Mesendoderm (in vitro differentiated cells): ENCODE data around the gene RRP8.
A peak's percentile ranks its signal among the peaks of the same experiment; 100 is the strongest.

Experiments
- DNase-seq: peaks from one replicate; pipeline ENCODE4 v3.0.0; 2013
- H2AK5ac ChIP-seq: 2 replicates; pipeline ENCODE4 v1.6.1; 2013; ENCODE audit warnings: low read length, inconsistent platforms
- H2BK120ac ChIP-seq: 2 replicates; pipeline ENCODE4 v1.6.1; 2013; ENCODE audit warnings: low read depth, mild to moderate bottlenecking, low read length, moderate library complexity, mixed read lengths
- H2BK15ac ChIP-seq: replicated peaks from 2 replicates; pipeline ENCODE4 v1.6.1; 2013; ENCODE audit warnings: low read depth, mild to moderate bottlenecking, moderate library complexity
- H2BK5ac ChIP-seq: 2 replicates; pipeline ENCODE4 v1.6.1; 2013; ENCODE audit warnings: low read length, inconsistent platforms
- H3K18ac ChIP-seq: 2 replicates; pipeline ENCODE4 v1.6.1; 2013; ENCODE audit warnings: mild to moderate bottlenecking, low read length, mixed read lengths
- H3K23ac ChIP-seq: one replicate; pipeline ENCODE4 v1.6.1; 2013; ENCODE audit warnings: low read length
- H3K27ac ChIP-seq: 2 replicates; pipeline ENCODE4 v1.5.1; 2013; ENCODE audit warnings: low read depth, mild to moderate bottlenecking, inconsistent platforms, low read length, moderate library complexity
- H3K27me3 ChIP-seq: 2 replicates; pipeline ENCODE4 v1.6.1; 2013; ENCODE audit warnings: low read length, control low read depth, mild to moderate bottlenecking, inconsistent platforms; ENCODE audit not compliant: insufficient read depth, poor library complexity
- H3K36me3 ChIP-seq: 2 replicates; pipeline ENCODE4 v1.6.1; 2013; ENCODE audit warnings: low read length, inconsistent platforms; ENCODE audit not compliant: control insufficient read depth, insufficient read depth
- H3K4ac ChIP-seq: one replicate; pipeline ENCODE4 v1.6.1; 2013; ENCODE audit warnings: low read depth, mild to moderate bottlenecking, low read length, moderate library complexity
- H3K4me1 ChIP-seq: 2 replicates; pipeline ENCODE4 v1.6.1; 2013; ENCODE audit warnings: low read depth, low read length, inconsistent platforms; ENCODE audit not compliant: control insufficient read depth
- H3K4me2 ChIP-seq: 2 replicates; pipeline ENCODE4 v1.6.1; 2013; ENCODE audit warnings: low read length
- H3K4me3 ChIP-seq: 2 replicates; pipeline ENCODE4 v1.5.1; 2013; ENCODE audit warnings: mild to moderate bottlenecking, low read length
- H3K56ac ChIP-seq: one replicate; pipeline ENCODE4 v1.6.1; 2013; ENCODE audit warnings: low read length
- H3K79me1 ChIP-seq: 2 replicates; pipeline ENCODE4 v1.6.1; 2013; ENCODE audit warnings: low read length, inconsistent platforms
- H3K79me2 ChIP-seq: 2 replicates; pipeline ENCODE4 v1.6.1; 2013; ENCODE audit warnings: mild to moderate bottlenecking, low read length; ENCODE audit not compliant: control insufficient read depth, insufficient read depth
- H3K9ac ChIP-seq: 2 replicates; pipeline ENCODE4 v1.6.1; 2013; ENCODE audit warnings: low read length, inconsistent platforms
- H4K5ac ChIP-seq: one replicate; pipeline ENCODE4 v1.6.1; 2013; ENCODE audit warnings: low read length
- H4K8ac ChIP-seq: one replicate; pipeline ENCODE4 v1.6.1; 2013; ENCODE audit warnings: low read depth, mild to moderate bottlenecking, control low read depth, low read length, moderate library complexity
- WGBS: extraction: QIAGEN DNeasy Blood & Tissue Kit; methylation state at CpG from one replicate; pipeline ENCODE4 v1.1.7; 2013; ENCODE audit warnings: low lambda C conversion rate, missing lambda C conversion rate; ENCODE audit not compliant: insufficient coverage; ENCODE audit errors: extremely low coverage; 5-methylcytosine and 5-hydroxymethylcytosine counted together

The RRP8 gene

DNA sequence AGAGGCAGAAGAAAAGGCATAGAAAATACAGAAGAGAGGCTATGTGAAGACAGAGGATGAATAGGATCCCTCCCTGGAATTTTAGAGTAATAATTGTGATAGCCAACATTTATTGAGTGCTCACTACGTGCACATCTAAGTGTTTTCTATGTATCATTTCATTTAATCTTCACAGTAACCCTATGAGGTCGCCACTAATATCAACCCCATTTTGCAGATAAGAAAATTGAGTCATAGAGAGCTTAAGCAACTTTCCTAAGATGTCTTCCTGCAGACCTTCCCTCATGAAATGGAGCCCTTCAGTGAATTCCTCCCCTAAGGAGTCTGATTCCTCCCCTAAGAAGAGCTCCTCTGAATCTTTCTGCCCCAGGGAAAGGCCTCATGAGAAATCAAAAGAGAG is 38.1 kb downstream of the RRP8 start:
- H3K79me1 ChIP-seq, result no peaks in the 10 kb centered on the region
- no peak overlapping the region for H2BK120ac ChIP-seq
- H3K79me2 ChIP-seq, result no peaks in the 10 kb centered on the region
- no peaks in the 10 kb centered on the region for H3K27me3 ChIP-seq
- H3K36me3 ChIP-seq, result no peaks in the 10 kb centered on the region
- no peak overlapping the region for H3K4ac ChIP-seq
- H3K4me1 ChIP-seq, result peaks cover 3% of the 10 kb centered on the region
- H3K27ac ChIP-seq, result no peak overlapping the region
- no peak overlapping the region for H3K9ac ChIP-seq
- no CpG with 5 or more reads among the region's 2 CpGs for WGBS
- H4K8ac ChIP-seq, result no peak overlapping the region
- no peak overlapping the region for H3K23ac ChIP-seq
- H2BK15ac ChIP-seq, result no peak overlapping the region
- H2AK5ac ChIP-seq, result no peak overlapping the region
- no peak overlapping the region for H3K56ac ChIP-seq
- H2BK5ac ChIP-seq, result no peak overlapping the region
- no peak overlapping the region for H3K18ac ChIP-seq
- H3K4me2 ChIP-seq, result no peak overlapping the region
- H4K5ac ChIP-seq, result no peak overlapping the region
- H3K4me3 ChIP-seq, result no peak overlapping the region
- no peak for DNase-seq

GRCh38 chr11:6563667-6564066 is 39.7 kb downstream of the RRP8 start:
- Histone ChIP-seq H3K23ac (no peak overlapping the region), H4K8ac (no peak overlapping the region), H2BK15ac (no peak overlapping the region), H2BK120ac (no peak overlapping the region), H3K56ac (no peak overlapping the region), H3K36me3 (no peaks in the 10 kb centered on the region), H3K79me2 (no peaks in the 10 kb centered on the region), H3K4me2 (no peak overlapping the region), H3K18ac (no peak overlapping the region), H3K4me3 (no peak overlapping the region), H2AK5ac (no peak overlapping the region), H3K4me1 (peaks cover 3% of the 10 kb centered on the region), H3K9ac (no peak overlapping the region), H2BK5ac (no peak overlapping the region), H3K4ac (no peak overlapping the region), H3K27ac (no peak overlapping the region), H3K27me3 (no peaks in the 10 kb centered on the region), H3K79me1 (no peaks in the 10 kb centered on the region), H4K5ac (no peak overlapping the region)
- WGBS, result no CpG with 5 or more reads among the region's 10 CpGs
- DNase-seq, result no peak

- no peak overlapping the region for H3K4ac ChIP-seq
- DNase-seq, result peak; percentile 66
- no peak overlapping the region for H3K4me2 ChIP-seq
- no peak overlapping the region for H3K23ac ChIP-seq
- no peaks in the 10 kb centered on the region for H3K79me2 ChIP-seq
- no peaks in the 10 kb centered on the region for H3K27me3 ChIP-seq
- H3K79me1 ChIP-seq, result no peaks in the 10 kb centered on the region
- no peaks in the 10 kb centered on the region for H3K4me1 ChIP-seq
- no peak overlapping the region for H2BK5ac ChIP-seq
- no peak overlapping the region for H3K9ac ChIP-seq
- no peaks in the 10 kb centered on the region for H3K36me3 ChIP-seq
- no peak overlapping the region for H4K5ac ChIP-seq
- H2BK120ac ChIP-seq, result no peak overlapping the region
- no peak overlapping the region for H2AK5ac ChIP-seq
- H4K8ac ChIP-seq, result no peak overlapping the region
- no peak overlapping the region for H3K18ac ChIP-seq
- H3K27ac ChIP-seq, result no peak overlapping the region
- WGBS, result no CpG with 5 or more reads among the region's 4 CpGs
- no peak overlapping the region for H3K4me3 ChIP-seq
- no peak overlapping the region for H2BK15ac ChIP-seq
- H3K56ac ChIP-seq, result no peak overlapping the region
These were observed 40.2 kb downstream of the RRP8 start for GRCh38 chr11:6563121-6563619.

- no peak overlapping the region for H3K56ac ChIP-seq
- no peaks in the 10 kb centered on the region for H3K36me3 ChIP-seq
- H2AK5ac ChIP-seq, result no peak overlapping the region
- no peaks in the 10 kb centered on the region for H3K4me1 ChIP-seq
- H2BK5ac ChIP-seq, result no peak overlapping the region
- H3K79me1 ChIP-seq, result no peaks in the 10 kb centered on the region
- no peak overlapping the region for H3K9ac ChIP-seq
- H2BK15ac ChIP-seq, result no peak overlapping the region
- H3K79me2 ChIP-seq, result no peaks in the 10 kb centered on the region
- H3K27ac ChIP-seq, result no peak overlapping the region
- H3K4me2 ChIP-seq, result no peak overlapping the region
- H3K4me3 ChIP-seq, result no peak overlapping the region
- H3K27me3 ChIP-seq, result no peaks in the 10 kb centered on the region
- no CpG with 5 or more reads among the region's 3 CpGs for WGBS
- no peak overlapping the region for H4K8ac ChIP-seq
- H3K4ac ChIP-seq, result no peak overlapping the region
- DNase-seq, result no peak
- H2BK120ac ChIP-seq, result no peak overlapping the region
- H3K18ac ChIP-seq, result no peak overlapping the region
- no peak overlapping the region for H3K23ac ChIP-seq
- H4K5ac ChIP-seq, result no peak overlapping the region
These were observed 42.1 kb downstream of the RRP8 start for GRCh38 chr11:6561288-6561687.

DNA sequence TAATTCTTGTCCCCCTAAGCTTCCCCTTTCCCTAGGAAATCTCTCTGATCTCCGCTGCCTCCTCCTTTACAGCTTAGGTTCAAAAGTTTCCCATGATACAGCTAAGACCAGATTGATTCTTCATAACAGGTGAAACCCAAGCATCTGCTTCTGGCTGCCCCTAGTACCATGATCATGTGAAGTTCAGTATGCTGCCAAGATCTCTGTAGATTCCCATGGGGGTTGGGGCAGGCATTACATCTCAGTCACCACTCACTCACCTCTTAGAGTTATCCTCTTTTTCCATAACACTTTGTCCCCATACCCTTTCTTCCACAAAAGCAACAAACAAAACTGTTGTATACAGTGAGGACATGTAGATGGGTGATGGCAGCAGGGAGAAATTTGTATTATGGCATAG is 44.0 kb downstream of the RRP8 start:
- Histone ChIP-seq H2BK120ac (no peak overlapping the region), H3K27ac (no peak overlapping the region), H3K79me1 (no peaks in the 10 kb centered on the region), H4K8ac (no peak overlapping the region), H3K23ac (no peak overlapping the region), H3K4me1 (no peaks in the 10 kb centered on the region), H3K4me2 (no peak overlapping the region), H2BK5ac (no peak overlapping the region), H3K4me3 (no peak overlapping the region), H3K56ac (no peak overlapping the region), H4K5ac (no peak overlapping the region), H3K27me3 (no peaks in the 10 kb centered on the region), H3K79me2 (no peaks in the 10 kb centered on the region), H2AK5ac (no peak overlapping the region), H3K18ac (no peak overlapping the region), H3K36me3 (no peaks in the 10 kb centered on the region), H2BK15ac (no peak overlapping the region), H3K4ac (no peak overlapping the region), H3K9ac (no peak overlapping the region)
- no peak for DNase-seq
- WGBS, result no CpG with 5 or more reads among the region's 1 CpG
